Stimulated activated CD4-positive, alpha-beta T cell treated with anti-CD3 and anti-CD28 coated beads, Interleukin-2, amount 100 ng/mL, for 48 hours (primary cell): Measurements from ENCODE around the gene ATXN2.
"Not testable (repeated sequence)": the region's sequence is repeated elsewhere in the genome, so short reads cannot be mapped to it uniquely, and the experiment has no call there.

ENCODE experiments used
- DNase-seq, 2 donors: peaks; one replicate each; pipeline ENCODE4 v3.0.0-alpha.2; 2020

The ATXN2 gene

DNA sequence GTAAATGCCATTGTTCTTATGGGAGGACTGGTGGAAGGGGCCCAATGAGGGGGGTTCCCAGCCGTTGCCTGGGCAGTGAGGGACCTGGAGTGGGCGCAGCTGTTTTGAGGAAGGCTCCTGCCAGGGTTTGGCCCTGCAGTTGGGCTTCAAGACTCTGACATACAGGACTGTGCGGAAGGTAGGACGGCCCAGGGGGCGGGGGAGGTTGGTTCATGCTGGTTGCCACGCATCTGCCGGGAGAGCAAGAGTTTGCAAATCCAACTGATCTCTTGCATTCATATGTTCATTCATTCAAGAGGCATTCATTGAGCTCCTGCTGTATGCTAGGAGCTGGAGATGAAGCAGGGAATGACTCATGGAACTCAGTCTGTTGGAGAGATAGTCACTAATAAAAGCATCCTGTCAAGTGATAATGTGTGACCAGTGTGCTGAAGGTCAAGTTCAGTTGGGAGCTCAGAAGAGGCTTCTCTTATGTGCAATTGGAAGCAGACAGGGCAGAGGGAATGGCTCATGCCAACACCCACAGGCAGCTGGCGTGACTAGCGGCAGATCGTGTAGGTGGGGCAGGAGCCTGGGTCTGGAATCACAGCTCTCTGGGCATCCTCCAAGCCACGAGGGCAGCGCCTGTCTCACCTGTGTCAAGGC is 185.6 kb downstream of the ATXN2 start:
- no peak for DNase-seq

DNA sequence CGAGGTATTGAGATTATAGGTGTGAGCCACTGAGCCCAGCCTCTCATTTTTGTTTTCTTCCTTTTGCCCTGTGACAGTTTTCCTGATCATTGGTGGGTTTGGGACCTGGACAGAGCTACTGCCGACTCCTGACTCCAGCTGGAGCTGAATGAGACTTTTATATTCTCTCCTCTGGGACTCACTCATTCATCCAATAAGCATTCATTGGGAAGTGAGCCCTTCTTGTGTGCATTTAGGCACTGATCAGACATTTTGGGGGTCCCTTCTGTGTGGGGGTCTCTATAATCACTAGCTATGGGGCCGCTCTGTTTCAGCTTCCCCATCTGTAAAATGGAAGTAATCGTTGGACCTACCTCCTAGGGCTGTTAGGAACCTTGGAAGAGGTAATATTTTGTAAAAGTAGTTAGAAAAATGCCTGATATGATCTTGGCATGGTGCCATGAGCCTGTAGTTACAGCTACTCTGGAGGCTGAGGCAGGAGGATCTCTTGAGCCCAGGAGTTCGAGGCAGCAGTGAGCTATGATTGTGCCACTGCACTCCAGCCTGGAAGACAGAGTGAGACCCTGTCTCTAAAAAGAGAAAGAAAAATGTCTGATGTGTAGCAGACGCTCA is 186.2 kb downstream of the ATXN2 start:
- DNase-seq = no peak

DNA sequence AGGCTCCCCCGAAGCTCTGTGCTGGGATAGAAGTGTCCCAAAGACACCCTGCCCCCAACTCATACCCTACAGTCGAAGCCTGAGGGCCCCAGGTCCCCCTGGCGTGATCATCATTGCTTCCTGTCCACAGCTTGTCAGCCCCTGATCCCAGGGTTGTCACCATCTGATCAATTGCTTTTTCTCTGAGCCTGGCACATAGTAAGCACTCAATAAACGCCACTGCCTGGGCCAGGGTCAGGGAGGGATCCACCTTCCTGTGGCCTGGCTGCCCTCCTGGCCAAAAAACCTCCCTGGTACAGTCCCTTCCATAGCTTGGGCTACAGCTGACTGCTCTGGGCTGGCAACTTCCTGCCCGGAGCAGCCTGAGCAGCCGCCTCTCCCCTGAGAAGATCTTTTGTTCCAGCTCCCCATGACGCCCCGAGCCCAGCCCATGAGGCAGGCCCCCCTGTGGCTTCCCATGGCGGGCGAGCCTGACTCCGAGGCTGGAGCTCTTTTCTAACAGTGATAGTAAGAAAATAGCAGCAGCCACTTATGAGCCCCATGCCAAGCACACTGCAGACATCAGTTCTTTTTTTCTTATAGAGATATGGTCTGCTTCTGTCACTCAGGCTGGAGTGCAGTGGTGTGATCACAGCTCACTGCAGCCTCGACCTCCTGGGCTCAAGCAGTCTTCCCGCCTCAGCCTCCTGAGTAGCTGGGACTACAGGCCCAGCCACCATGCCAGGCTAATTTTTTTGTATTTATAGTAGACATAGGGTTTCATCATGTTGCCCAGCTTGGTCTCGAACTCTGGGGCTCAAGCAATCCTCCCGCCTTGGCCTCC is 186.9 kb downstream of the ATXN2 start:
- DNase-seq = no peak

DNA sequence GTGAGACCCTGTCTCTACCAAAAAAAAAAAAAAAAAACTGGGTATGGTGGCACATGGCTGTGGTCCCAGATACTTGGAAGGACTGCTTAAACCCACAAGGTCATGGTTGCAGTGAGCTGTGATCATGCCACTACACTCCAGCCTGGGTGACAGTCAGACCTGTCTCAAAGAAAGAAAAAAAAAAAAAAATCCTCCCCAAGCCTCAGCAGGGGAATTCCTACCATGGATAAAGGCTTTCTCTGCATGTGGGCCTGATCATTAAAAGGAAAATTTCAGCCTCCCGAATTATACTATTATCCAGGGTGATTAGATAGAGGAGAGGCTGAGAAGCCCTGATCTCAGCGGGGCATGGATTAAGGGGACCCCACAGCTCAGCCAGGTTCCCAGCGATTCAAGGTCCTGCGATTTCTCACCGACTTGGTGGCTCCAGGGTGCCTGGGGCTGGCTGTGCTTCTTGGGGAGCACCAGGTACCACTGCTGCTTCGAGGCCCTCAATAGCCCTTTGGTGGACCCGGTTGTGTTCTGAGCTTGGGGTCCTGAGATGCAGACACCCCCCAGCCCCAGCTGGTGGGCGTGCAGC is 187.8 kb downstream of the ATXN2 start:
- no peak for DNase-seq

DNA sequence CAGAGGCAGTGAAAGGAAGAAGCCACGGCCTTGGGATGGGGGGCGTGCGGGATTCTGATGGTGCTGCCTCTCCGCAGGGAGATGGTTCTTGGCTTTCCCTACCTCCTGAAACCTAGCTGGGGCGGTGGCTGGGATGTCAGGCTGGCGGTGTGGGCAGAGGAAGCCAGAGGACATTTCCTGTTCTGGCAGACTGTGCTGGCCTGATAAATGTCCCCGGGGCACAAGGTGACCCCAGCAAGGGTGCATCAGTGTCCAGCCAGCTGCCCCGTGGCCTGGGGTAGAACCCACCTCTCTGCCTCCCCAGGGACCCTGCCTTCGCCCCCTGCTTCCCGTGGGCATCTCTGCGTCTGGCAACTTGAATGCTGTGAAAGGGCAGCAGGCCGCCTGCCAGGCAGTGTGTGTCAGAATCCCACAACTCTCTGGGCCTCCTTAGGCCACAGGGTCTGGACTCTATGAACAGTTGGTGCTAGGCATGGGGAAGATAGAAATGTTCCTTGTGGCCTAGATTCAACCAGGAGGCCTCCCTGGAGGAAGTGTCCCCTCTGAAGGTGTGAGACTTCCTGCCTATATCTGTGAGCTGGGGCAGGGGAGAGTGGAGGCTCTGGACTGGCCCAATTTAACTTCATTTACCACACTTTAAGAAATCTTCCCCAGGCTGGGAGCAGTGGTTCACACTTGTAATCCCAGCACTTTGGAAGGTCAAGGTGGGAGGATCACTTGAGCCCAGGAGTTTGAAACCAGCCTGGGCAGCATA is 188.5 kb downstream of the ATXN2 start:
- DNase-seq = no peak

DNA sequence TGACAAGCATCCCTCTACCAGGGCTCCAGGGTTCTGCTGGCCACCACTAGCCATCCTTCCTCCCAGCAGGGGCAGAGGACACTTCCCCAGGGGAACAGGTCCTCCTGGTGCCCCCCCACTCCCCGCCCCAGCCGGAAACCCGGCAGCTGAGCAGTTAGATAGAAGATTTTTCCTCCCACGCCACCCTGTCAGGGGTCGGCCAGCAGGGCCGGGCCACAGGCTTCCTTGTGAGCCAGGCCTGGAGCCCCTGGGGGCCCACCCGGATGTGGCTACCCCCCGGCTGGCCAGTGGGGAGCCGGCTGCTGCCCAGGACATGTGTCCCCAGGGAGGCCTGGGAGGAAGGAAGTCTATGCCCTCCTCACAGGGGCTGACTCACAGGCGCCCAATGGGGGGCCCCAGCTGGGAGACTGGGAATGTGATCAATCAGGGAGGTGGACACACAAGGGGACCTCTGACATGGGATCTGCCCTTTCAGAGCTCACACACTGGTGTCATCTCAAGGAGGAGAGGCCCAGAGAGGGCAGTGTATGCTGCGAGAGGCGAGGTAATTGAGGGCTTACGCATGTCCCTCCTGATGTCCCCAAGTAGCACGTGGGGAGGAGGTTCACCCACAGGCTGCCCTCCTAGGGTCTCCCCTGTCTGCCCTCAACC is 189.2 kb downstream of the ATXN2 start:
- DNase-seq = no peak

DNA sequence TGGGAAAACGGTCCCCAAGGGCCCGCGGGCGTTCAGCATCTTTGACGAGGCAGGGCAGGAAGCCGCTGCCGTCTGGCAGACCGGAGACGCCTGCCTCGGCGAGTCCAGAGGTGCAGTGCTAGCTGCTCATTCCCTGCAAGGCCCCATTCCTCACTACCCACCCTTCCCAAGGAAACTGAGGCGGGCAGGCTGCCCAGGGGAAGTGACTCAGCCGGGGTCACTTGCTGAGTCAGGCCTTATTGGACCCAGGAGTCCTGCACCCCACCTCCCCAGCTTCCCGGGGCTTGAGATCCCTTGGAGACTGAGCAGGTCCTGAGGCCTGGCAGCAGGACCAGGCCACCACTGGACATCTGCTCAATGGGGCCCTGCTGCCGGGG is 189.7 kb downstream of the ATXN2 start:
- DNase-seq = no peak

DNA sequence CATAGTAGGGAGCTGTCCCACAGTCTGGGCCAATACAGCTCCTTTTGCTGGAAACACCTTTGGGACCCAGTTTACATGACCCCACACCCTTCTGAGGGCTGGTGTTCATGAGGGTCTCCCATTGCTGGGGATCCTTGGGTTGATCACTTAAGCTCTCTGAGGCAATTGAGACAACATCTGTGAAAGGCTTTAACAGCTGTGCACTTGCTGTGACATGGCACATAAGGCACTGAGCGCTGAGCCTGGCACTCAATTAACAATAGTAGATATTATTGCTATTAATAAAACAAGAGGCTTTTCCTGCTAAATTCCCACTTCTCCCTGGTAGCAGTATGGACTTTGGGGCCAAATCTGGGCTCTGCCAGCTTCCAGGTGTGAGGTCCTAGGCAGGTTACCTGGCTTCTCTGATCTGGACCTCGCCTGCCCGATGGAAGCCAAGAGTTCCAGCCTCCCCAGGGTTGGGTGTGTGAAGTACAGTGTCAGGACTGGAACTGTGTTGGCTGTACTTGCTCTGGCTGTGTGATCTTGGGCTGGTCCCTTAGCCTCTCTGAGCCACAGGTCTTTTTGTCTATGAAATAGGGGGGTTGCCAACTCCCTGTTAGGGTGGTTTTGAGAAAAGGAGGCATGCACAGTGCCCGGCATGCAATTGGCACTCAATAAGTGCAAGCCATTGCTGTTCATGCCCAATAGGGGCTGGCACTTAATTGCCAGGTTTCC is 190.3 kb downstream of the ATXN2 start:
- DNase-seq = no peak

DNA sequence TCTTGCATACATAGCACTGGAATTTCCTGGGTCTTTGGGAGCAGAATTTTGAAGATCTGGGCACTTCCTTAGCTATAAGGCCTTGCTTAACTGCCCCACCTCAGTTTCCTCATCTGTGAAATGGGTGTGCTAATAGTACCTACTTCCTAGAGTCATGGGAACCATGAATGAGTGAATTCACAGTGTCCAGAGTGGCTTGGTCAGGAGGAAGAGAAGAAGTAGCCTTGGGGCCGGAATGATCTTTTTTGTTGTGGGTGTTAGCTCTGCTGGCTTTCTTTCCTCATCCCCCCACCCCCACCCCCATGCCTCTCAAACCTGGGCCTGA is 191.0 kb downstream of the ATXN2 start:
- DNase-seq = no peak

DNA sequence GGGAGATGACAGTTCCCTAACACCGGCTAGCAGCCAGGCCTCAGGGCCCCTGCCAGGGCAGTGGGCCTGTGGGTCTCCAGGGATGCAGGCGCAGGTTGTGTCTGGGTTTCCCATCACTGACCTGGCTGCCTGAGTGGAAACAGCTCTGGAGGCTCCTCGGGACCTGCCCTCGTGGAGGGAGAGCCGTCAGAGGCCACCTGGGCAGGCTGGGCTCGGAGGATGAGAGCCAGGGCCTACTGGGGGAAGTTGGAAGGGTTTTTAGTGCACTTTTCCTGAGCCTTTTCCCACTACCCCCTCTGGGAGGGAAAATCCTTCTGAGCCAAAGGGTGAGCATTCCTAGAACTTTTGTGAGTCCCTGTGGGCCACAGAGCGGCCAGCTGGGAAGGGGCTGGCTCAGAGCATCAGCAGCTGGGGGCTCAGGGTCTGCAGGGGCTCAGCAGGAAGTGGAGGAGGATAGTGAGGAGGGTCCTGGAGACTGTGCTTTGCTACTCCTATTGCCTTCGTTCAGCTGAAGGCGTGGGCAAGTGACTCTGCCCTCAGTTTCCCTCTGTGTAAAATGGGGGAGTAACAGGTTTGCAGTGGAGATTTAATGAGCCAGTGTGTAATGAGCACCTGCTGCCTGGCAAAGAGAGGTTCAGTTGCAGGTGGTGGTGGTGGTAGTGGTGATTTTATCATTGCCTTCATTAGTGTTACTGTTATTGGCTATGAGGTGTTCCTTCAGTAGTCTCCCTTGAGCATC is 191.6 kb downstream of the ATXN2 start:
- no peak for DNase-seq

DNA sequence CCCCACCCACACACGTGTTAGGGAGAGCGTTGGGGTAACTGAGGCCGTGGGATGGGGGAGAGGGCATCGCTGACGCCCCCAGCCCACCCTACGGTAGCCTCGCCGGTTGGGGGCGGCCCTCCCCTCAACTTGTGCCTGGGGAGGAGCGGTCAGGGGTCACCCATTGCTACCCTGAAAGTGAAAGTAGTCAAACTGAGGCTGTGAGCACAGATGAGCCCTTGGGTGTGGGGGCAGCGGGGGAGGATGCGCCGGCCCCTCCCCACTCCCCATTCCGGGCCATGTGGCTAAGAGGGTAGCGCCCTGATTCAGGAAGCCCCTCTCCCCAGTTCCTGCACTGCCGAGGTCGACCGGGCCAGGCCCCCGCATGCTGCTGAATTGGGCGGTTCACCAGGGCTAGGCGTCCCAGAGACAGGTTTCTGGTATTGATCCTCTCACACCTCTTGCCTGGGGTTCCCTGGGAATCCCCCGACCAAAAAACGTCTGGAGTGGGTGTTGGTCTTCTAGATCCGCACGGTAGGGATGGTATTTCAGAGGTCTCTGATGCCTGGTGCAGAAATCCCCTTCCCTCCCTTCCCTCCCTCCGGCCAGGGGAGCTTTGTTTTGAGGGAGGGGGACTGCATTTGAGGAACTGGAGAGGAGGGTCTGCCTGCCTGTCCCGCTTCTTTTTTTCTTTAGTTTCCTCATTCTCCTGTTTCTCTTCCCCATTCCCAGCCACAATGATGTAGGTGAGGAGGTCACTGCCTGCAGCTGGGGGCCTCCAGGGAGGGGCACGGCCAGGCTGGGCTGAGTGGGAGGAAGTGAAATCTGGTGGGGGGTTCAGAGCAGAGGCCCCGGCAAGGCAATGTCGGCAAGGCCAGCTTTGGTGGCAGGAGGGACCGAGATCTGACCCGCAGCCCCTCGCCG is 192.4 kb downstream of the ATXN2 start:
- peak in 1 of 2 donors; percentile 44 for DNase-seq

DNA sequence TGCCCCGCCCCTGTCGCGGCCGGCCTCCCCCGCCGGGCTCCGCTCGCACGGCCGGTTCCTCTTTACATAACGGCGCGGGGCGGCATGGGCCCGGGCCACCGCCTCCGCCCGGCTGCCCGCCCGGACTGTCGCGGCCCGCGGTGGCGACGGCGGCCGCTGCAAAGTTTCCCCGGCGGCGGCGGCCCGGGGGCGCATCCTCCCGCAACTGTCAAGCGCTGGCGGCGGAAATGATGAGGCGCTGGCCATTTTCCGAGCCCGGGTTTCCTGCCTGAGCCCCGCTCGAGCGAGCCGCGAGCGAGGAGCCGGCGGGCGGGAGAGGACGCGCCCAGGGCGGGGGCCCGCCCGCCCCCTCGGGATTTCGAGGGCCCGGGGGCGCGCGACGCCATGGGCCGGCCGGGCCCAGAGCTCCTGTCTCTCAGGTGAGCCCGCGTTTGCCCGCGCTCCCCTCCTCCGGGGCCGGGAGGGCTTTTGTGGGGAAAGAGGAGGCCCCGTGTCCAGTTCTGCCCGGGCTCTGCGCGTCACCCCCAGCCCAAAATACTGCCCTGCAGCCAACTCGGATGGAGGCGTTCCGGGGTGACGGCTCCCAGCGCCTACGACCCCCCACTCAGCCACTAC is 193.1 kb downstream of the ATXN2 start, which contains the start of gene SH2B3:
TSS of gene SH2B3 (plus strand) at position 65 of the 615 bp plus-strand sequence. CDS start 12,223 bp downstream, outside the sequence.
- peak in 1 of 2 donors; percentile 59 for DNase-seq

DNA sequence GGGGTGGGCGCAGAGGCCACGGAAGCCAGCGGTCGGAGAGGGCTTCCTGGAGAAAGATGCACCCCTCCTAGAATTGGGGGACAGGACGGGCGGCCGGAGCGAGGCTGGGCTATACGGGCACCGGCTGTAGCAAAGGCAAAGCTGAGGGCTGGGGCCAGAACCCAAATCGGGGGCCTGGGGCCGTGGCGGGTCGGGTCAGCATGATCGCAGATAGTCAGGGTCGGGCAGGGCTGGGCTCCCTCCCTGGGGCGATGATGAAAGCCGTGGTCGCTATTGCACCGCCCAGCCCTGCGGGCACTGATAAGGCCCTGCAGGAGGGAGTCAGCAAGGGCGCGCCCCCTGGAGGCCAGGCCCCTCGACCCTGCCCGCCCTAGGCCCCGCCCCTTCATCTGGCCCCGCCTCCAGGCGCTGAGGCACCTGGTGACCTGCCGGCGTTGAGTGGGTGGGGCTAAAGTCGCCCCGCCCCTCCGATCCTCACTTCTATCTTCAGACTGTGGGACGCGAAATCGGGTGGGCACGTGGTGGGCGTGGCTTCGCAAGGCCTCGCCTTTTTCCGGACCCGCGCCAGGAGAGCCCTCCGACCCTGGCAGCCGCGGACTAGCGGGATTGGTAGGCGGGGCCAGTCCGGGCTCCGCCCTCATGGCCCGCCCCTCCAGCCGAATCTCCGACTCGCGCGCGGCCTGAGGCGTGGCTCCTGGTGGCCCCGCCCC is 193.8 kb downstream of the ATXN2 start:
- DNase-seq = peak; percentile 98 to 100

DNA sequence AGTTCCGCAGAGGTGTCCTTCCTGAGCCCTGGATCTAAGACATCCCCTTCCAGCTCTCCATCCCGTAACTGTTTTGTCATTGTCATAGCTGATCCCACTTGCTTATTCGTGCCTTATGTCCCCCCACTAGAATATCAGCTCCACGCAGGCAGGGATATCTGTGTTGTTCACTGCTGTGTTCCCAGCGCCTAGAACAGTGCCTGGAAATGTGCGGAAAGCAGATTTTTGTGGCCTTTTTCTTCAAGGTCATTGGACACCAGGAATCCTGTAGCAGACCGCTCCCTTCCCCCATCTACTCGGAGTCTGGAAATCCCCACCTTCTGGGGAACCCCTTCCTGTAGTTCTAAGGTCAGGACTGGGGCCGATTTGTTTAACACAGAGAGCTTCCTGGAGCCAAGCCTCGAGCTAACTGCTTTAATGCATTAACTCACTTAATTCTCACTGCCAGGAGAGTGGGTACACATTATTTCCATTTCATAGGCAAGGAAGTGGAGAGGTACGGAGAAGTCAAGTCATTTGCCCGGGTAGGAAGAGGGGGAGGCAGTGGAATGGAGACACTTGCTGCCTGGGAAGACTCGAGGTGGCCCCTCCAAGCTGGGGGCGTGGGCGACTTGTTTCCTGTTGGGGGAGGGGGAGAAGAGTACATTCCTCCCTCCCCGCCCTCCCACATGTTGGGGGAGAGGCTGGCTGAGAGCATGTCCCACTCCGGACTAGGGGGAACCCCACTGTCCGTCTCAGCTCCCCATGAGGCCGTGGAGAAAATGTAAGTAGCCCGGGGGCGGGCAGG is 194.6 kb downstream of the ATXN2 start:
- peak; percentile 64 to 67 for DNase-seq

DNA sequence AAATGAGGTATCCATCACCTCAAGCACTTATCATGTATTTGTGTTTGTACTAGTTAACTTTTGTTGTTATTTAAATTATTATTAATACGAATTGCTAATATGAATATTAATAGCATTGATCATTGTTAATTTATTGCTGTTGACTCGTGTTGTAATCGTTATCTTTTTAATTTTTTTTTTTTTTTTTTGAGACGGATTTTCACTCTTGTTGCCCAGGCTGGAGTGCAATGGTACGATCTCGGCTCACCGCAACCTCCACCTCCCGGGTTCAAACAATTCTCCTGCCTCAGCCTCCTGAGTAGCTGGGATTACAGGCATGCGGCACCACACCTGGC is 196.7 kb downstream of the ATXN2 start:
- DNase-seq = not testable (repeated sequence)
